Measurements from ENCODE around the gene UBE2L5. TPM values are rescaled to one million over a fixed set of nuclear protein-coding genes. Genes with fewer than 3 reads are reported as not detected.

Gene UBE2L5
- total RNA-seq, 2 donors from 2014 or later, result 1.1 TPM; not detected in 1

GRCh38 chr13:30400376-30400775, 21.9 kb upstream of the UBE2L5 start:
- DNase-seq (ENCODE audit: low spot score) (no peak), ATAC-seq (ENCODE audit: insufficient number of reproducible peaks, low FRiP score, low read depth) (no peak)
- Histone ChIP-seq H3K27ac (no peak overlapping the region), H3K4me3 (no peak overlapping the region), H3K36me3 (no peaks in the 10 kb centered on the region), H3K4me1 (ENCODE audit: control insufficient read depth in 1 of 2, low read depth in 2 of 2) (no peaks in the 10 kb centered on the region), H3K9me3 (no peaks in the 10 kb centered on the region), H3K27me3 (replicated peaks; ENCODE audit: insufficient read depth) (no peaks in the 10 kb centered on the region)
- TF ChIP-seq CTCF (IDR thresholded peaks at IDR 0.05), result no peak

GRCh38 chr13:30401347-30401746, 20.9 kb upstream of the UBE2L5 start:
- DNase-seq (ENCODE audit: low spot score) (no peak), ATAC-seq (ENCODE audit: insufficient number of reproducible peaks, low FRiP score, low read depth) (no peak)
- no peak overlapping the region for H3K4me3 ChIP-seq
- H3K9me3 ChIP-seq, result no peaks in the 10 kb centered on the region
- H3K36me3 ChIP-seq, result no peaks in the 10 kb centered on the region
- H3K27me3 ChIP-seq (replicated peaks; ENCODE audit: insufficient read depth), result no peaks in the 10 kb centered on the region
- no peaks in the 10 kb centered on the region for H3K4me1 ChIP-seq (ENCODE audit: control insufficient read depth in 1 of 2, low read depth in 2 of 2)
- H3K27ac ChIP-seq, result no peak overlapping the region
- TF ChIP-seq CTCF (IDR thresholded peaks at IDR 0.05), result no peak

GRCh38 chr13:30403456-30403855, 18.8 kb upstream of the UBE2L5 start:
- Histone ChIP-seq H3K27me3 (replicated peaks; ENCODE audit: insufficient read depth) (no peaks in the 10 kb centered on the region), H3K9me3 (no peaks in the 10 kb centered on the region), H3K4me3 (no peak overlapping the region), H3K36me3 (no peaks in the 10 kb centered on the region), H3K27ac (no peak overlapping the region), H3K4me1 (ENCODE audit: control insufficient read depth in 1 of 2, low read depth in 2 of 2) (peaks cover 0 to 4% of the 10 kb centered on the region in 2 donors)
- ATAC-seq (ENCODE audit: insufficient number of reproducible peaks, low FRiP score, low read depth) (no peak), DNase-seq (ENCODE audit: low spot score) (no peak)
- no peak for TF ChIP-seq CTCF (IDR thresholded peaks at IDR 0.05)

GRCh38 chr13:30404207-30404606, 18.1 kb upstream of the UBE2L5 start:
- no peak overlapping the region for H3K27ac ChIP-seq

GRCh38 chr13:30406779-30407416, 15.4 kb upstream of the UBE2L5 start:
- no peaks in the 10 kb centered on the region for H3K9me3 ChIP-seq
- H3K27me3 ChIP-seq (replicated peaks; ENCODE audit: insufficient read depth), result no peaks in the 10 kb centered on the region
- no peak for DNase-seq (ENCODE audit: low spot score)
- H3K4me3 ChIP-seq, result no peak overlapping the region
- no peak overlapping the region for H3K27ac ChIP-seq
- TF ChIP-seq CTCF (IDR thresholded peaks at IDR 0.05), result no peak
- no peaks in the 10 kb centered on the region for H3K36me3 ChIP-seq
- H3K4me1 ChIP-seq (ENCODE audit: control insufficient read depth in 1 of 2, low read depth in 2 of 2), result peaks cover 11 to 24% of the 10 kb centered on the region in 2 donors
- no peak for ATAC-seq (ENCODE audit: insufficient number of reproducible peaks, low FRiP score, low read depth)

More at GRCh38 chr13:30404207-30404606, 18.1 kb upstream of the UBE2L5 start:
- no peak for TF ChIP-seq CTCF (IDR thresholded peaks at IDR 0.05)
- Histone ChIP-seq H3K9me3 (no peaks in the 10 kb centered on the region), H3K27me3 (replicated peaks; ENCODE audit: insufficient read depth) (no peaks in the 10 kb centered on the region), H3K4me1 (ENCODE audit: control insufficient read depth in 1 of 2, low read depth in 2 of 2) (peaks cover 5 to 11% of the 10 kb centered on the region in 2 donors), H3K36me3 (no peaks in the 10 kb centered on the region), H3K4me3 (no peak overlapping the region)
- ATAC-seq (ENCODE audit: insufficient number of reproducible peaks, low FRiP score, low read depth), result no peak
- DNase-seq (ENCODE audit: low spot score), result no peak
